ENCODE results near the gene HOTAIR.

GRCh38 chr12:53916788-53917655, 57.7 kb downstream of the HOTAIR start:
- no peak for TF ChIP-seq FOXA1 (IDR thresholded peaks at IDR 0.05)
- no peak for TF ChIP-seq ELF4 (IDR thresholded peaks at IDR 0.05)

Data from HEK293T (cell line).